ENCODE data around the gene CAMTA1. TPM values are rescaled to one million over a fixed set of nuclear protein-coding genes. Genes with fewer than 3 reads are reported as not detected.

Gene CAMTA1
- total RNA-seq, 1 donor: 56.1 TPM

DNA sequence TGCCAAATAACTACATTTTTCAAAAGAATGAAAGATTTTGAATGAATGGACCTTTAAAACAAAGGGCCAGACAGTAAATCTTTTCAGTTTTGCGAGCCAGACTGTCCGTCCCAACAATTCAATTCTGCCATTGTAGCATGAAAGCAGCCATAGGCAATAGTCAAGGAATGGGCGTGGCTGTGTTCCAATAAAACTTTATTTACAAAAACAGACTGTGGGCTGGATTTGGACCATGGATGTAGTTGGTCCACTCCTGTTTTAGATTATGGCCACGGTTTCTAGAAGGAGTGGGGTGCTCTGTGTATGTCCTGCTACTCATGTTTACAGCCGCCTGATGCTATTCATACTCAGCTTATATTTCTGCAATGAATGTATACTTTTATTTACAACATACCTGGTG lies 474.7 kb downstream of the CAMTA1 start:
- no peak overlapping the region for H3K4me3 ChIP-seq (ENCODE audit: low read depth, low read length)
- TF ChIP-seq, protein P1, sequence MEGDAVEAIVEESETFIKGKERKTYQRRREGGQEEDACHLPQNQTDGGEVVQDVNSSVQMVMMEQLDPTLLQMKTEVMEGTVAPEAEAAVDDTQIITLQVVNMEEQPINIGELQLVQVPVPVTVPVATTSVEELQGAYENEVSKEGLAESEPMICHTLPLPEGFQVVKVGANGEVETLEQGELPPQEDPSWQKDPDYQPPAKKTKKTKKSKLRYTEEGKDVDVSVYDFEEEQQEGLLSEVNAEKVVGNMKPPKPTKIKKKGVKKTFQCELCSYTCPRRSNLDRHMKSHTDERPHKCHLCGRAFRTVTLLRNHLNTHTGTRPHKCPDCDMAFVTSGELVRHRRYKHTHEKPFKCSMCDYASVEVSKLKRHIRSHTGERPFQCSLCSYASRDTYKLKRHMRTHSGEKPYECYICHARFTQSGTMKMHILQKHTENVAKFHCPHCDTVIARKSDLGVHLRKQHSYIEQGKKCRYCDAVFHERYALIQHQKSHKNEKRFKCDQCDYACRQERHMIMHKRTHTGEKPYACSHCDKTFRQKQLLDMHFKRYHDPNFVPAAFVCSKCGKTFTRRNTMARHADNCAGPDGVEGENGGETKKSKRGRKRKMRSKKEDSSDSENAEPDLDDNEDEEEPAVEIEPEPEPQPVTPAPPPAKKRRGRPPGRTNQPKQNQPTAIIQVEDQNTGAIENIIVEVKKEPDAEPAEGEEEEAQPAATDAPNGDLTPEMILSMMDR (IDR thresholded peaks at IDR 0.05; ENCODE audit: insufficient read depth, low read depth, low read length): no peak
- no peak for DNase-seq (ENCODE audit: low read depth)

DNA sequence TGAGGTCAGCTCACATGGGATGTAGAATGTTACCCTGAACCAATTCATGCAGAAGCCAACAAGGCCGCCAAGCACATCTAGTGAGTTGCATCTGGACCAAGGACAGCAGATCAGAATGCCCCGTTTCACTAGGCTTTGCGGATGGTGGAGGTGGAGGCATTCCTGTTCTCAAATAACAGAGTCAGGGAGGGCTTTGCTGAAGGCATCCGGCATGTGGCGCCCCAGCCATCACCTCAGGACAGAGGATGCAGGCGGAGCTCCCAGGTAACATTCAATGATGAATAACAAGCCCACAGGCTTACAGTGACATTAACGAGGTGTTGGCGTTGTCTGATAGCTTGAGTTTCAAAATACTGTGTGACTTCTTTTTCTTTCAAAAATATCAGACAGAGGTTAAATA lies 476.2 kb downstream of the CAMTA1 start:
- TF ChIP-seq, protein P1 (IDR thresholded peaks at IDR 0.05; ENCODE audit: insufficient read depth, low read depth, low read length): no peak
- DNase-seq (ENCODE audit: low read depth): no peak
- no peak overlapping the region for H3K4me3 ChIP-seq (ENCODE audit: low read depth, low read length)

DNA sequence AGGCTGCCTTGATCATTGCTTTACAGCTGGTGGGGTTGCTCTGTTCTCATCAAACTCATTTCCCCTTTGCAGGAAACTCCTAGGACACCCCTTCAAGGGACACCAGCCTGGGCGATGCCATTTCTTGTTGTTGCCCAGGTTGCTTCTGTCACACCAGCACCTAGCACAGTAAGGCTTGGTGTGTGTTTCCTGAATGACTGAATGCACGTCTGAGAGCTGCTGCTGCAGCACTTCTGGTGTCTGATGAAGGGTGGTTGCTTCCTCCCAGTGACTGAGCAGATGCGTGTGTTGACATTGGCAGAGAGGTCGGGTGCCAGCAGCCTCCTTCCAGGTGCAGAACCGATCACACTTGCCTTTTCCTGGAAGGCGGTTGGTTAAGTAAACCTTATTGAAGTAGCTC lies 477.4 kb downstream of the CAMTA1 start:
- TF ChIP-seq, protein P1 (IDR thresholded peaks at IDR 0.05; ENCODE audit: insufficient read depth, low read depth, low read length): no peak
- no peak for DNase-seq (ENCODE audit: low read depth)
- no peak overlapping the region for H3K4me3 ChIP-seq (ENCODE audit: low read depth, low read length)

DNA sequence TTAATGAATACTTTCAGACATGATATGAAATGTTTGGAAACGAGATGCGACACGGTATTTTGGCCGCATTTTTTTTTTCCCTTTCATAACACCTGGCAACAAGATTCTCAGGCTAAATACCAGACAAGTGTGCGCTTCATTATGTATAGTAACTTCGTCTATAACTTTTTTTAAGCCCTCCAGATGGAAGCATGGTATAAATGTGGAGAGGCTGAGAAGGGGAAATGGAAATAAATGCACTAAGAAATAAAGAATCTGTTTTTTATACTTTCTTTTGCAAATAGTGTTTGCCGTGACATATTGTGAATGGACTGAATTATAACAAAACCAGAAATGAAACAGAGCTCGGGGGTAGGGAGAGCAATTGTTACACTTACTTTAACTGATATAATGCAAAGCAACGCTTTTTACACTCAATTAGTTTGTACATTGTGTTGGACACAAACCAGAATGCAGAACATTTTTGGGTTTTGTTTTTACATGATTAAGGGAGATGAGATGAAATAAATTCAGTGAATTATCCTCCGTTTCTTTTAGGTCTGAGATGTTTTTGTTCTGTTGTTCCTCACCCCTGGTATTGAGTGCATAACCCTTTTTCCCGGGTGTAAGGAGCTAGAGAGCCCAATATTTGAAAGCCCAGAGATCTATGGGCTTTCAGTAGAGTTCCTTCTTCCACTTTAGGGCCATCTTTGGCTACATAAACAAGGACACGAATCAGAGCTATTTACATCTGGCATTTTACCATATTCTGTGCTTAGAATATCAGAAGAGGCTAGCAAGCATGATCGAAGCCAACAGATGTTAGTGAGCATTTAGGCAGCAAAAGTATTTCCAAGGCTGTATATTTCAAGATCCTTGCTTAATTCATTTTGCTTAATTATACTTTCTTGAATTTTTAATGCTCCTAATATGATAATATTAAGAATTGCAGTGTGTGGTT lies 478.0 kb downstream of the CAMTA1 start:
- TF ChIP-seq, protein P1 (IDR thresholded peaks at IDR 0.05; ENCODE audit: insufficient read depth, low read depth, low read length): no peak
- DNase-seq (ENCODE audit: low read depth): no peak
- H3K4me3 ChIP-seq (ENCODE audit: low read depth, low read length): no peak overlapping the region

DNA sequence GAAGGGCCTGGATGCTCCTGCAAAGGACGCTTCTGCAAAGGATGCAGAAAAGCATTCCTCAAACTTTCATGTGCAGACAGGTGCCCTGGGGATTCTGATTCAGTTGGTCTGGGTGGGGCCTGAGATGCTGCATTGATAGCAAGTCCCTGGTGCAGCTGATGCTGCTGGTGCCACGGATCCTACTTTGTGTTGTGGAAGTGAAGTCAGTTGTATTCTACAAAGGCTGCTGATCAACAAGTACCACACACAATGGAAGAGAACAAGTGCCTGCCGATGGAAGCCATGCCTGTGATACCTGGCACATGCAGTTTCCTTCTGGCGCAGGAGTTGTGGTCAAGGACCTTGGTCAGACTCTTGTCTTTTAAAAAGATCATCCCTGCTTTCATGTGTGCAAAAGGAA lies 478.8 kb downstream of the CAMTA1 start:
- H3K4me3 ChIP-seq (ENCODE audit: low read depth, low read length): no peak overlapping the region
- no peak for DNase-seq (ENCODE audit: low read depth)
- TF ChIP-seq, protein P1 (IDR thresholded peaks at IDR 0.05; ENCODE audit: insufficient read depth, low read depth, low read length): no peak

DNA sequence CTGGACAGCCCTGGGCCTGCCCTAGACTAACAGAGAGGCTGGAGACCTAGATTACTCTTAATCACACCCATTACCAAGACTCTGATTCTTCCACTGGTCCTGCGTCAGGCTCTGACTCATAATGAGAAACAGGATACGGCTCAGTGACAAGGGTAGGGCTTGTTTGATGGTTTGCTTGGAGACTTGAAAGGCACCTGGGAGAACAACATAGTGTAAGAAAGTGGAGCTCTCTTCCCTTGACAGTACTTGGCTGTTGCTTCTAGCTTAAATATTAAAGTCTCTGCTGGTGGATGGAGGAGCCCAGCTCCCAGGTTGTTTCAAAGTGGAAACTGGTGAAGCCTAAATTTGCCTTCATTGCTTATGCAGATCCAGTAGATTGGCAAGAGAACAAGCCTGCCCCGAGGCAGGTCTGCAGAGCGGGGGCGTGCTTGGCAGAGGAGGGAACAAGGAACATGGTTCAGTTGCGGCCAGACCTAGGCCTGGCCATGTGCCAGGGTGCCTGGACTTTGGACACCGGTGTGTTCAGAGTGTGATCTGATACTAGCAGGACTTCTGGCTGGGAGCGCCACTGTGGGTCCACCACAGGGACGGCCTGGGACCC lies 480.6 kb downstream of the CAMTA1 start:
- peak; percentile 72 for DNase-seq (ENCODE audit: low read depth)
- TF ChIP-seq, protein P1 (IDR thresholded peaks at IDR 0.05; ENCODE audit: insufficient read depth, low read depth, low read length): no peak
- no peak overlapping the region for H3K4me3 ChIP-seq (ENCODE audit: low read depth, low read length)

Data from fibroblast of villous mesenchyme (primary cell).